ENCODE results near the gene NMNAT2.
"Not testable (repeated sequence)": the region's sequence is repeated elsewhere in the genome, so short reads cannot be mapped to it uniquely, and the experiment has no call there.

Gene NMNAT2

GRCh38 chr1:183411091-183411490 is 7.1 kb downstream of the NMNAT2 start:
- no peak for DNase-seq (ENCODE audit: low read depth, low spot score)
- in situ Hi-C loops (cut with HindIII; ENCODE audit: low sequenced_read_pairs): no loop called here
- no peak overlapping the region for H3K4me3 ChIP-seq (ENCODE audit: low read depth, low read length)
- TF ChIP-seq CTCF (IDR thresholded peaks at IDR 0.05; ENCODE audit: low read depth, low read length): no peak

DNA sequence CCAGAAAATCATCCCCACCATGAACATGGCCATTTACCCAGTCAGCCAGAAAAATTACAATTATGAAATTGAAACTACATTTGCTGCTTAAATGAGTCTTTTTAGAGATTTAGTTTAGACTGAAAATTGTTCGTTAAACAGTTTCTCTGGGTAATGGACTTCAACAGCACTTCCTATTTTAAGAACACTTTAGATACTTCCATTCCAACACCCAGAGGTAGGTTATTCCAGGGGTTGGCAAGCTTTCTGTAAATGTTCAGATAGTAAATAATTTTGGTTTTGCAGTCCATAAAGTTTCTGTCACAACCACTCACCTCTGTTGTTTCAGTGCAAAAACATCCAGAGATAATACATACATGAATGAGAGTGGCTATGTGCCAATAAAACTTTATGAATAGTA is 10.2 kb downstream of the NMNAT2 start:
- no peak for TF ChIP-seq CTCF (IDR thresholded peaks at IDR 0.05; ENCODE audit: low read depth, low read length)
- H3K4me3 ChIP-seq (ENCODE audit: low read depth, low read length): no peak overlapping the region

DNA sequence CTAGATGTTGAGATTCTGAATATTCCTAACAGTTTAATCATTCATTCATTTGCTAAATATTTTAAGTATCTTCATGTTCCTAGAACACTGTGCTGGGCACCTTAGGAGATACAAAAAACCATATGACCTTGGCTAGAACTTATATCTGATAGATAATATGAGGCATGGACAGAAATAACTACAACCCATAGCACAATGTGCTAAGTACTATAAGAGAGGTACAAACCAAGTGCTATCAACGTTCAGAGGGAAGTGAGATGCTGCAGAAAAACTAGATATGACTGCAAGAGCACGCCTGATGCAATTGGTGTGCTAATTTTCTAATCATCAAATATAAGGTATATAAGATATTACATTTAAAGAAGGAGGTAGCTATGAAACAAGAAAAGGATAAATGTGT is 10.7 kb downstream of the NMNAT2 start:
- DNase-seq (ENCODE audit: low read depth, low spot score): no peak
- in situ Hi-C loops (cut with HindIII; ENCODE audit: low sequenced_read_pairs): no loop called here
- no peak for TF ChIP-seq CTCF (IDR thresholded peaks at IDR 0.05; ENCODE audit: low read depth, low read length)
- no peak overlapping the region for H3K4me3 ChIP-seq (ENCODE audit: low read depth, low read length)

More for the DNA sequence above, 10.2 kb downstream of the NMNAT2 start:
- in situ Hi-C loops (cut with HindIII; ENCODE audit: low sequenced_read_pairs): no loop called here
- no peak for DNase-seq (ENCODE audit: low read depth, low spot score)

DNA sequence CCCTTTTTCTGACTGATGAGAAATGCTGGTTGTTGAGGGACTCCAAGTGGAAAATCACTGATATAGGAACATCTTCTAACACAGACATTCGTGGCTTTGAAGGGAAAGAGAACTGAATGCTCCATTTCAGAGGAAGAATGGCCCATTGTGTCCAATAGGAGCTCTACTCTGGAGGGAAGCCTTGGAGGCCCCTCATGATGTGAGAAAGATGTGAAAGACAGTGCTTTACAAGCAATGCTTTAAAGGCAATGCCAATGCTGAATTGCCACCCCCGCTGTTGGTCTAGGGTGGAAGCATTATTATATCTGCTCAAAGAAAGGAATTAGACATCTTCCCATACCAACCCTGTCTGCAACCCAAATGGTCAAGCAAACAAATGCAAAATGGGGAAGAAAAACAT is 13.7 kb downstream of the NMNAT2 start:
- in situ Hi-C loops (cut with HindIII; ENCODE audit: low sequenced_read_pairs): no loop called here
- TF ChIP-seq CTCF (IDR thresholded peaks at IDR 0.05; ENCODE audit: low read depth, low read length): no peak
- DNase-seq (ENCODE audit: low read depth, low spot score): no peak

GRCh38 chr1:183403498-183403897 is 14.7 kb downstream of the NMNAT2 start:
- in situ Hi-C loops (cut with HindIII; ENCODE audit: low sequenced_read_pairs): no loop called here
- DNase-seq (ENCODE audit: low read depth, low spot score): no peak
- no peak for TF ChIP-seq CTCF (IDR thresholded peaks at IDR 0.05; ENCODE audit: low read depth, low read length)
- no peak overlapping the region for H3K4me3 ChIP-seq (ENCODE audit: low read depth, low read length)

More for the DNA sequence above, 13.7 kb downstream of the NMNAT2 start:
- no peak overlapping the region for H3K4me3 ChIP-seq (ENCODE audit: low read depth, low read length)

- in situ Hi-C loops (cut with HindIII; ENCODE audit: low sequenced_read_pairs); H3K4me3 ChIP-seq (ENCODE audit: low read depth, low read length): not testable (repeated sequence)
Measured at GRCh38 chr1:183401565-183401964, 16.6 kb downstream of the NMNAT2 start.

GRCh38 chr1:183394435-183394834 is 23.7 kb downstream of the NMNAT2 start:
- no peak for DNase-seq (ENCODE audit: low read depth, low spot score)
- TF ChIP-seq CTCF (IDR thresholded peaks at IDR 0.05; ENCODE audit: low read depth, low read length): no peak
- in situ Hi-C loops (cut with HindIII; ENCODE audit: low sequenced_read_pairs): no loop called here
- H3K4me3 ChIP-seq (ENCODE audit: low read depth, low read length): no peak overlapping the region

More at GRCh38 chr1:183401565-183401964, 16.6 kb downstream of the NMNAT2 start:
- not testable (repeated sequence) for DNase-seq (ENCODE audit: low read depth, low spot score)
